Activated CD8-positive, alpha-beta memory T cell treated with anti-CD3 and anti-CD28 coated beads, Interleukin-2, amount 50 U/mL, for 48 hours (primary cell): ENCODE results near the gene ZNF827.

Experiments
- DNase-seq: peaks from one replicate; pipeline ENCODE4 v3.0.0-alpha.2; 2020

Gene ZNF827

DNA sequence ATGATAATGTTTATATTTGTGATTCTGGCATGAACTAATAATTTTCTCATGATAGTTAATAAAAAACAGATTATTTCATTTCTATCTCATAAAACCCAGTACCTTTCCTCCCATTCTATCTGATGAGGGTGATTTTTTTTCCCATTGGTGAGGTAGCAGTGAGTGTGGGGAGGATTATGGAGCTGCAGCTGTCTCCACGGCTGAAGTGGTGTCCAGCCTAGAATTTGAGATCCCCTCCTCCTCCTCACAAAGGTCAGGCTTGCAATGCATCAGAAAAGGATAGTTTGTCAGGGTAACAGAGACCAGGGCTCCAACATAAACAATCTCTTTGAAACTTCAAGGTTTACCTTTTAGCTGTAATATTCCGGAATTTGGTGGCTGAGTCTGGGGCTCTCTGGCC is 197.8 kb downstream of the ZNF827 start:
- DNase-seq: no peak

DNA sequence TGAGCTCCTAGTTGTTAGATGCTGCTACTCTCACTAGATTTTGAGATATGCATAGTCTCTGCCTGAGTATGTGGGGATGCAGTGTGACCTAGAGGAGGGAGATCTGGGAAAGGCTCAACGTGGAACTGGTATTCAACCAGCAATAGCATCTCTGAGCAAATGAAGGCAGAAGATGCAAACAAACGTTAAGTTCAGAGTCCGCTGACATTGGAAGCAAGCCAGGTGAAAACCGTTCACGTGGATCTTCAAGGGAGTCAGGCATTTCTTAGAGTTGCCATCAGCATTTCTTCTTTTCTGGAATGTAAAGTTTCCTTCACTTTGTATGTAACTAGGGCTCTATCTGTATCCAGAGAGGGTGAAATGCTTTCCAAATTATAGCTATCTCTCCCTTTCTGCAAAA is 198.8 kb downstream of the ZNF827 start:
- DNase-seq: no peak

DNA sequence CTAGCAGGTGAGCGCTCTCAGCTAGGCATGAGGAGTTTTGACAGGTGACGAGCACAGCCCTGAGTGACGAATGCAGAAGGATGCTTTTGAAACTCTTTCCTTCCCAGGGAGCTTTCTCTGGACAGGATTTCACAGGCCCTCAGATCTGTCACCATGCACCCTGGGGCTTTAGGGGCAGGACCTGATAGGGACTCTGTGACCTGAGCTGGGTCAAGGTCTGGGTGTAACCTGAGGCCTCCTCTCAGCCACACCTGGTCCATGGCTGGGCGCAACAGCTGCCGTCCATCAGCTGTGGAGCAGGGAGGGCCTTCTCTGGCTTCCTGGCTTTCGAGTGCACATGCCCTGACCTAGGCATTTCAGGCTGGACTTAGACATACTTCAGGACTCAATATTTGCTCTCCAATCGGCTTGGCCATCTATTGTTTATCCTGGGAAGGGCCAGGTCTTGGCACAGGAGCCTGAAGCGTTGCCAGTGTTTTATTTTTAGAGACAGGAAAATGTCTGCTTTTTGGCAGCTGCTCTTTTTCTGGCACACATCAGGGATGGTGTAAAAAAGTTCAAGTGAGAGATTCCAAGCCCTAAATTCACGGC is 202.3 kb downstream of the ZNF827 start:
- DNase-seq: no peak

DNA sequence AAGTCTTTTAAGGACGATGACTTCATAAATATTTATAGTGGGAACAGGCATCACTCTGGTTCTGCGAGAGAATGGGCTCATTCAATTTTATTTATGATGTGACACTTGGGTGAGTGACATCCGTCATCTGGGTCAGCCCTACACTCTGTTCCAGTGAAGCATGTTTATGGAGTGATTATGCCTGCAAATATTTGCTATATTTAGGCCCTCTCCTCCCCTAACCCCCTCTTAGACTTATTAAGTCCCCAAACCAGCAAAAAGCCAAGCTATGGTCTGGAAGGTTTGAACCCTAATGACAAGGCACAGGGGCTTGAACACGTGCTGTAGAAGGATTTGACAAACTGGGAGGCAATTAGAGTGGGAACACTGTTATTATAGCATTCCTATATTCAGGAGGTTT is 202.8 kb downstream of the ZNF827 start:
- DNase-seq: no peak

DNA sequence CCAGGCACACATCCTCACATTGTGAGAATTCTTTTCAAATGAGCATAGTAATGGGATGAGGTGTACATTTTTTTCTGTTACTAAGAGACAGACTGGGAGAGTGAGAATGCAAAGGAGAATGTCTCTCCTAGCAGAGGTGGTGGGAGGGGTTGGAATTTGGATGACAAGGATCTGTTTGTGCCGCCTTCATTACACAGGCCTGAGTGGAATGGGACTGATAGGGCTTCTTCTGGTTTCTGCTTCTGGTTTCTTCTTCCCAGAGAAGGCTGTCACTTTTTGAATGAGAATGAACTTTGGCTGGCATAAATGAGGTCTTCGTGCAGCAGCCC is 203.3 kb downstream of the ZNF827 start:
- no peak for DNase-seq

DNA sequence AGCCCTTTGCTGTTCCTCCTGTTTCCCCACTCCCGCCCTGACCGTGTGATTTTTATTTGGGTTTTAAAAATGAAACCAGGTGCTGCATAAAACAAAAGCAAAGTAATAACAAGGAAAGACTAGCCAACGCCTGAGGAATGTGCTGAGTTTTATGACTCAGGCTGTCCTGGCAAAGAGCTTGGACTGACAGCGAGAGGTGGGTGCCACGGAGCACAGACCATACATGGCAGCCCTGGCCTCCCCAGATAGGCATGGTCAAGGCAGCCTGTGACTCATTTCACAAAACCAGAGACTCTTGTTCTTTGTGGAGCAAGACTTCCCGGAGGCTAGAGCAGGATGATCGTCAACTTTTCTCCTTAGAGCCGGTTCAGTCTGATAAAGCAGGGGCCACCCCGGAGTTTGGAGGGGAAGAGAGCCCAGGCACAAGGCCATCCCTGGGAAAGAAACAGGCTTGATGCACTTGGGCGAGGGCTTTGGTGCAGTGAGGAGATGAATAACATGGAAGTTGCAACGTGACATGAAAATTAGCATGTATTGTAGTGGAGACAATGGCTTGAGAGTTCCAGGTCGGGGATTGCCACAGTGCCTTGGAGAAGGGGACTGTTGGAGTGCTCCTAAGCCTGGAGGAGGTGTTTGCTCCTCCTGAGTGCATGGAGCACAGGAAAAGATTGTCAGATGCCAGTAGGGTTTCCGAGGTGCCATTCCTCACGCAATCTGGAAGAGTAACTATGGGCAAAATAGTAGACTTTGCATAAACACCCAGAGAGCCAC is 203.9 kb downstream of the ZNF827 start:
- no peak for DNase-seq

DNA sequence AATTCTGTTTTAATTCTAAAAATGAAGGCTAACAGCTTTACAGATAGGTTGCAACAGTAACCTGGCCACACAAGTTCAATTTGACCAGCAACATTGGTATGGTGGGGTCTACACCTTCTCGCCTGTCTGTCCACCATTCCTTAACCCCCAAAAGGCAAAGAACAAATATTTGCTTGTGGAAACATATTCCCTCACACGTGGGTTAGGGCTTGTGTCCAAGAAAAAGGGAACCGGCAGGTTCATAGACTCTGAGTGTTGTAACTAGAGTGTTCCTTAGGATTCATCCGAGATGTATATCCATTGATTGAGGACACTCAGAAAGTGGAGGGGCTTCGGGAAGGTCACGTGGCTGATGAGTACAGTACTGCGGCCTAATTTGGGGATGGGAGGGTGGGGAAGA is 204.6 kb downstream of the ZNF827 start:
- DNase-seq: no peak

DNA sequence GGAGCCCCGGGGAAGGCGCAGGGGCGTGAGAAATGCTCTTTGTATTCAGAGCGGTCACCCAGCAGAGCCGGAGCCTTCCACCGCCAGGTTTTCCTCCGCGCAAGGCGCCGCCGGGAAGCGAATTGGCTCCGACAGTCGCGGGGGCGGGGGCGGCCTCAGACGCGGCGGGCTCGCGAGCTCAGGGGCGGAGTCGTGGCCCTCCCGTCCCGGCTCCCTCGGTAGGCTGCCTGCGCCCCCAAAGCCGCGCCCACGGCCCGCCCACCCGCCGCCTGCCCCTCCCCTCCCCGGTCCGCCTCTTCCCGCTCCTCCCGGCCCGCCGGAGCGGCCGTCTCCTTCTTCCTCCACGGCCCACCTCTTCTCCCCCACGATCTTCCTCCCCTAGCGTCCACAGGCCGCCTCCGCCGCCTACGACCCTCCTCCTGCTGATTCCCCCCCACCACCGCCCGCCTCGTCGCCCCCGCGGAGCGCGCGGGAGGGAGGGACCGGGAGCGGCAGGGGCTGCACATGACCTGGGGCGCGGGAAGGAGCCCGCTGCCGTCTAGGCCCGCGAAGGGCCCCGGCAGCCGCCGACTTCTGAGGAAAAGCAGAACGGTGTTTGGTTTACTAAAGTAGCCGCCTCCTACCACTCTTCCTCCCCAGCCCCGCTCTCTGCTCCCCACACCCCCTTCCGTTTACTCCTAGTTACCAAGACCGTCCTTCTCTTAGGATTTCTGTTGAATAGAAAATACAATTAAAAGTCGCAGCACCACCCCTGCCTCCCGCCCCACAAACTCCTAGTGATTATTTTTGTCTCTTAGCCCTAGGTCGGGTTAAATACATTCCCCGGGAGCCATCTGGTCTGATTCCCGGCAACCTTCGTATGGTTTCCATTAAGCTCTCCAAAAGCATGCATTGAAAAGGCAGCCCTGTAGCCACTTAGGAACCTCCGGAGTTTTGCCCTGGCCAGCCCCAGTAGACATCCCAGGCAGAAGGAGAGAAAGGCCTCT is 205.4 kb downstream of the ZNF827 start:
- DNase-seq: peak; percentile 92

DNA sequence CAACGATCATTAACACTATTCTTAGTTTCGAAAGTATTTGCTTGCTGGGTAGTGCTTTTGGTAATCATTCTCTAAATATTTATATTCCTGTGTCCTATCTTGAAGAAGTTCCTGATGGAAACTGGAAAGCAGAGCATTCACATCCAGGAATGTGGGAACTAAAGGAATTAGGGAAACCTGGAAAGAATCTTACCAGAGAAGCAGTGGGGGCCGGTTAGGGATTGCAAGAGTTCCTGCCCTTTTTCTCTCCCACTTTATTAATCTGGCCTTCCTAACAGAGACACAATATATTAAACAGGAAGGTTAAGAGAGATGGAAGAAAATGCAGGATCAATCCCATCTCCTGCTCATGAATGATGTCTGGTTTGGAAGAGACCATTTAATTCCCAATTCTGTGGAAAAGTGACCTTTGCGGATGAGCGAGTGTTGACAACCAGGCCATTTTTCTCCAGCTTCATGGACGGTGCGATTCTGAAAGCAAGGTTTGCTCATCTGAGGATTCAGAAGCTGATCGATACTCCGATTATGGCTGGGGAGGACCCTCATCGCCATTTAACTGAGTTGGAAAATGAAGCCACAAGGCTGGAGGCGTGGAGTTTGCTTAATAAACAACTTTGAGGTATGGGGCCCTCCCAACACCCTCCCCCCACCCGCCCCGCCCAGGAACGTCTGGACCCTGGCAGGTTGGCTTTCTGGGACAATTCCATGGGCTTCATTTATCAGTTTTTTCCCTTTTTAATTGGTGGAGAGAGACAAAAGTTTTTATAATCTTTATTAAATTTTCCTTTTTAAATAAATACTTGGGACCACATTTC is 206.4 kb downstream of the ZNF827 start:
- no peak for DNase-seq

DNA sequence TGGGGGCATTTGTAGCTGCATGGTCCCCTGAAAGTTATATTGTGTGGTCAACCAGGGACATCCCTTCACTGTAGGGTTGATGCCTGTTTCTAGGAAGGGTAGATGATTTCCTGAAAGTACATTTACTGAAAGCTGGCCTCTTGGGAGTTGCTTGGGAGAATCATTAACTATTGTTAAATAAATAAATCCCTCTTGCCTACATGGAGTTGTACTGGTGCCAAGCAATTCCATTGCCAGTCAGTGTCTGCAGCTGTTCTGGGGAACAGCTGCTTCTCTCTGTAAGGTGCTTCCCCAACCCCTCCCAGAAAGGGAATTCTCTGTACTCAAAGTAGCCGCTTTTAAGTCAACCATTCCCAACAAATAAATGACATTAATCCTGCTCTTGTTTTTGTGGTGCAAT is 207.6 kb downstream of the ZNF827 start:
- DNase-seq: no peak

DNA sequence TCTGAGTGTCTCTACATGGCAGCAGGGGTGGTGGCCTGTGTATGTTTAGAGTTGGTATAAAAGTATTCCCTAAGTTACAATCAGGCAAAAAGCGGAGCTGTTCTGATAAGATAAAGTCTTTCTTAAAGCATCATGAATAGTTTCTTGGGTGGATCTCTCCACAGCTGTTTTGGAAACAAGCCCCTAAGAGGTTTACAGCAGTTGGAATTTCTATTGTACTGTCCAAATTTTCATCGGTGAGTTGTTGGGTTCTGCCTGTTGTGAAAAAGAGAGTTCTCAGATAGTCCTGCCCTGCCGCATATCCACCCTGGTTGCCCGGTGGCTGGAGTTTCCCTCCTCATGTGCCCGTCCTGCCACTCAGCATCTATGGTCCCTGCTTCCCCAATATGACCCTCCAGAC is 208.6 kb downstream of the ZNF827 start:
- no peak for DNase-seq

DNA sequence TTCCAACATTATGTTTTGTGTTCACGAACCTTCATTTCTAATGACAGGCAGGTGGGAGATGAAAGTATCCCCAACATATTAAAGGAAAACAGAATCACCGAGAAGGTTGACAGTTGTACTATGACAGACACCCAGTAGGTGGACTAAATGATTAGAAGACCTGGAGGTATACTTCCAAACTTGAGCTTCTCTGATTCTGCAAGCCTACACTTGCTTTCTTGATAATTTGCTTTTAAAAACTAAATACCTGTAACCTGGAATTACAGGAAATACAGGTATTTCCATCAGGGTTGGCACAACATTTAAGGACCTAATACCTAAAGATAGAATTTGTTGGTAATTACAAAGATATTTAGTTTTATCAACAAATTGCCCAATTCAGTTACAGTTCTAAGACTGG is 215.3 kb downstream of the ZNF827 start:
- no peak for DNase-seq

DNA sequence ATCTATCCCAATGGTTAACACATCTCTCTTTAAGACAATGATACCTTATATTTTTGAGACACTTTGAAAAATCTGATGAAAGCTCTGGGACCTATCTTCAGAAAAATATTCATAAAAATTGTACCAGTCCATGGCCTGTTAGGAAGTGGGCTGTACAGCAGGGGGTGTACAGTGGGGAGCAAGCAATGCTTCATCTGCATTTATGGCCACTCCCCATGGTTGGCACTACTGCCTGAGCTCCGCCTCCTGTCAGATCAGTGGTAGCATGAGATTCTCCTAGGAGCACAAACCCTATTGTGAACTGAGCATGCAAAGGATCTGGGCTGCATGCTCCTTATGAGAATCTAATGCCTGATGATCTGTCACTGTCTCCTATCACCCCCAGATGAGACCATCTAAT is 216.1 kb downstream of the ZNF827 start:
- no peak for DNase-seq

DNA sequence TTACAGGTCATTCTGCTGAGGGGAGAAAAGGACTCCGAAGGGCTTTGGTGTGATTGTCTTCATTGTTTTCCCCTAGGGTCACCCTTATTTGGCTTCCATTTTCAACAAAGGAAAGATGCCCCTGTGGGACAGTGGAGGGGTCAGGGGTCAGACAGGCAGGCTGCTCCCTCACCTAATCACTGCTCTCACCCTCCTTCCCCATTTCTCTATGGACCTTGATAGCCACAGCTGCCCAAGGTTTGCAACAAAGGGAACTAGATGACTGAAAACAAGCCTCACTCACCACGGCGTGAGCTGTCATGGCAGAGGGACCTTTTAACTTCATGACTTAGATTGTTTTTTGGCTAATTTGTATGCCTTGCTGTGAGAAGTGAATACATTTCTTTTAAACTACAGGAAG is 218.0 kb downstream of the ZNF827 start:
- DNase-seq: no peak

DNA sequence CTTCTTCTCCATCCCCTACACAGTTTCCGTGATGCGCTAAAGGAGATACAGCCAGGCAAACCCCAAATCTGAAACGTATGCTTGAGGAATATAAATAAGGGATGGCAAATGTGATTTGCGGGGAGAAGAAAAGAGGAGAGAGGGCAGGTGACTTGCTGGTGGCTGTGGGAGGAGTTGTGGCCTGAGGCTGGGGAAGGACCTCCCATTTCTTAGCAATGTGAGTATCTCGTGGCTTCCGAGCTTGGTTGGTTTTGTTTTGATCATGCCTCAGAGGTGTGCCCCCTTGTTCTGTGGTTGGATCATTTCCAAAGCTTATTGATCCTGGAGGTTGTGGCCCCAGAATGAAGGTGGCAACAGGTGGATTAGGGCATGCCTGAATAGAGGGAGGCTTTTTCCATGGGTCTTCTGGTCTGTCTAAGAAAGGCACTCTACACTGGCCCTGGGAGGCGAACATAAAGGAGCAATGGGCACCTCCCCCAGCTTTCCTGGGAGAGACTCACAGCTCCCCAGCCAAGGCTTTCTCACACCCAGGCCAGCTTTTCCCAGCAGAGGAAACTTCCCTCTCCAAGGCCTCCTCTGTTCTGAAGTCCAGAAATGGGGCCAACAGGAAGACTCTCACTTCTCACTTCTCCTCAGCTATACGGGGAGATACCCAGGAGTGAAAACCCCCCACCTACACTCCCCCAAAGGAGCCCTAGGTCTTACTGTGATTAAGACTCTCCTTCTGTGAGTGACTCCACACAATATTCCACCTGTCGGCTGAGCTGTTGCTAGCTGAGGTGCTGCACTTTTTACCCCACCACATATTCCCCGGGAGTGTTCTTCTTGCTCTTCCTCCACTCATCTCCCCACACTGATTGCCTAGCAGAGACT is 218.6 kb downstream of the ZNF827 start:
- DNase-seq: peak; percentile 69

DNA sequence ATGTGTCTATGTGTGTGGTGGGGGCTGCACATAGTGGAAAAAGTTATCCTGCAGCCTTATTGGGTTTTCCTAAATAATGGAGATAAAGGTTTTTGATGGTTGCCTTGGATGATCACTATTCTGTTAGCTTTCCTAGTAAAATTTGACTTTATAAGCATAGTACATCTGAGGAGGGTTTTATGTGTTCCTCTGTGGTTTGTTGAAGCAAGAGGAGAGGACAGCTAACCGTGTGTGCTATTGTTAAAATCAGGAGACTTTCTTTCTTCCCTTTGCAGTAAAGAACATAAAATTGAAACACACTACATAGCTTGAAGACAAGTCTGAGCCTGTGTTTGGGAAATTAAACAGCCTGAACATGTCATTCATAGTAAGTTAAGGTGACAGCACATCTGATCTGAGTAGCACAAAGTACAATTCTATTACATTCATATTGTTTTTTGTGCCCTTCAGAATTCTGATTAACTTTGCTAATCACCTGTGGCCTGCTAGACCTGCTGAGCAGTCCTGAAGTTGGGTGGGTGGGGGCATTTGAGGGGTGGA is 221.9 kb downstream of the ZNF827 start:
- no peak for DNase-seq

DNA sequence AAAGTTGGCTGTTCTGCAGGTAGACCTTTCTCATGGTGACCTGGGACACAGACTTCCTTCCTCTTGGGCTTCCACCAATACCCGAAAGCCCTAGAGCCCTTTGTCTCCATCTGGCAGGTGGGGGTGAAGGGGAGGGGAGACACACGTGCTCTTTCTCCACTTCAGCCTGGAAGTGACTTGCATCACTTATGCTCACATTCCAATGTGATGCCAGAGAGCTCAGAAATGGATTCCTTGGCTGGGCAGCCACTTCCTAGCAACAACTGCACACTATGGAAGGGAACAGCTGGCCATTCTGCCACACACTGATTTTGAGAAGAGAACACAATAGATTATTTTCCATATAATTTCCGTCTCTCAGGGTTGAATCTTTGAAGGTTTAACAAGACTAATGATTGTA is 222.4 kb downstream of the ZNF827 start:
- DNase-seq: no peak

DNA sequence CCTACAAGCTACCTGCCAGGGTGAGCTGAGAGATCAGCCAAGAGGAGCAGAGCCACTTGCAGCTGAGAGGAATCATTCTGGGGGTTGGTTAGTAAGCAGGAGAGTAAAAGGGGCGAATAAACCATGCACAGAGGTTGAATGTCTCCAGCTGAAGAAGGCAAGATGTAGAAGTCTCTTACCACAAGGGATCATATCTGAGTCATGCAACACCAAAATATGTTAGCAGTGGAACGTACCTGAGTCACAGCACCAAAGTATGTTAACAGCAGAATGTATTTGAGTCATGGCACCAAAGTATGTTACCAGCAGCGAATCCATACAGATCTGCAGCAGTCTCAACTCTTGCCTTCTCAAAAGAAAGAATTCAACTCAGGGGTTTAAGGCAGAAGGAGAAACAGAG is 228.8 kb downstream of the ZNF827 start:
- no peak for DNase-seq

DNA sequence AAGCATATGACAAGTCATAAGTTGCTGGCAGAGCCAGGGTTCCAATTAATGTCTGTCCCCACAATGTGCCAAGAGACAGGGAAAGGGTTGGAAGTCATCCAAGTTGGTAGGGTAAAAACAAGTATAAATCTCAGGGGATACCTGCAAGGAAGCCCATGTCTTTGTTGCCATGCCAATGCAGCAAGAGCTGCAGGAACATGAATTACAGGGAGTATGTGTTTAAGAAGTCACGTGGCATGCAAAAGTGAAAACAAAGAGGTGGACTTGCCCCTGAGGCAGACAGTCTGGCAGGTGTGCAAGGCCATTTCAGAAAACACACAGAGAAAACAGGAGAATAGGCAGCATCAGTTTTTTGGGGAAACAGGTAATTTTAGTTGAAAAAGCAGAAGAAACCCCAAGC is 229.3 kb downstream of the ZNF827 start:
- DNase-seq: no peak
